PC-9 (cell line): Measurements from ENCODE around the gene IL20RA. TPM values are rescaled to one million over a fixed set of nuclear protein-coding genes. Genes with fewer than 3 reads are reported as not detected.

Experiments used
- BruUV-seq: library from RNA; stranded (reverse); fragments of 400-500 nt; replicated peaks from 2 replicates; lab custom pipeline; 2021; lab: Mats Ljungman, UMichigan
- CTCF ChIA-PET: fragments of 300-600 bp; sonication (Branson Sonifier 250); formaldehyde crosslinking; loops from one replicate; lab custom pipeline; 2022; ENCODE audit warnings: antibody characterized with exemption; lab: Charles Lee
- POLR2A ChIA-PET: fragments of 300-600 bp; sonication (Branson Sonifier 250); formaldehyde crosslinking; loops from one replicate; lab custom pipeline; 2022; ENCODE audit warnings: antibody characterized with exemption; ENCODE audit not compliant: unreplicated experiment; lab: Charles Lee
- DNase-seq, 2 experiments: peaks; one replicate each; pipeline versions ENCODE4 v3.0.0 to v3.0.0-alpha.2; 2015 to 2022; ENCODE audit warnings: mixed read lengths in 1 of 2
- H2AFZ ChIP-seq: fragments of 200-600 bp; sonication (generic); 2 replicates; pipeline ENCODE4 v1.8.1; 2017; ENCODE audit warnings: antibody characterized with exemption
- H3F3A ChIP-seq: fragments of 200-600 bp; sonication (generic); 2 replicates; pipeline ENCODE4 v1.8.1; 2017; ENCODE audit warnings: antibody characterized with exemption, mild to moderate bottlenecking, low read depth; ENCODE audit not compliant: insufficient read depth
- H3K27ac ChIP-seq: fragments of 200-600 bp; sonication (generic); 2 replicates; pipeline ENCODE4 v1.6.1; 2016; ENCODE audit warnings: mixed run types
- H3K27me3 ChIP-seq: fragments of 200-600 bp; sonication (generic); 2 replicates; pipeline ENCODE4 v1.6.1; 2016; ENCODE audit warnings: low read depth, mixed run types; ENCODE audit not compliant: insufficient read depth
- H3K36me3 ChIP-seq: fragments of 200-600 bp; sonication (generic); 2 replicates; pipeline ENCODE4 v1.6.1; 2016; ENCODE audit warnings: low read depth, mixed run types
- H3K4me1 ChIP-seq: fragments of 200-600 bp; sonication (generic); replicated peaks from 2 replicates; pipeline ENCODE4 v1.6.1; 2016; ENCODE audit warnings: mixed run types; ENCODE audit not compliant: insufficient read depth
- H3K4me2 ChIP-seq: fragments of 200-600 bp; sonication (generic); 2 replicates; pipeline ENCODE4 v1.6.1; 2017; ENCODE audit warnings: mixed run types
- H3K4me3 ChIP-seq: fragments of 200-600 bp; sonication (generic); 2 replicates; pipeline ENCODE4 v1.6.1; 2016; ENCODE audit warnings: mixed run types
- H3K79me2 ChIP-seq: fragments of 200-600 bp; sonication (generic); 2 replicates; pipeline ENCODE4 v1.6.1; 2017; ENCODE audit warnings: low read depth, mixed run types
- H3K9me2 ChIP-seq: fragments of 200-600 bp; sonication (generic); 2 replicates; pipeline ENCODE4 v1.8.1; 2017; ENCODE audit warnings: mild to moderate bottlenecking; ENCODE audit not compliant: insufficient read depth
- H3K9me3 ChIP-seq: fragments of 200-600 bp; sonication (generic); 2 replicates; pipeline ENCODE4 v1.8.1; 2016; ENCODE audit warnings: low read depth; ENCODE audit not compliant: insufficient read depth
- H4K20me1 ChIP-seq: fragments of 200-600 bp; sonication (generic); 2 replicates; pipeline ENCODE4 v1.8.1; 2017; ENCODE audit not compliant: insufficient read depth
- EZH2 ChIP-seq: fragments of 200-600 bp; sonication (generic); IDR thresholded peaks from 2 replicates; pipeline ENCODE4 v1.8.0; 2017; ENCODE audit warnings: antibody characterized with exemption, low read depth
- intact Hi-C: fragments of 100-400 bp; cut with micrococcal nuclease; formaldehyde crosslinking; loops from one replicate; pipeline ENCODE4 v1.10.0; 2022; ENCODE audit not compliant: unreplicated experiment
- total RNA-seq: library from RNA; stranded (reverse); gene quantifications from 2 replicates; pipeline ENCODE4 v1.2.3, GENCODE V29; 2021
- TF ChIP-seq, protein P1 (sequence below): fragments of 200-600 bp; sonication (generic); conservative IDR thresholded peaks from 2 replicates; pipeline ENCODE4 v1.6.1; 2017; ENCODE audit warnings: mixed run types, antibody characterized with exemption, mild to moderate bottlenecking, moderate library complexity

IL20RA gene
- total RNA-seq, 1 experiment from 2014 or later, result 2.5 TPM

- Histone ChIP-seq H3K4me1 (peaks cover 19% of the 10 kb centered on the region), H3K4me2 (no peak overlapping the region), H4K20me1 (no peaks in the 10 kb centered on the region), H2AFZ (no peak overlapping the region), H3K9me3 (no peaks in the 10 kb centered on the region), H3F3A (no peaks in the 10 kb centered on the region), H3K27ac (no peak overlapping the region), H3K27me3 (no peaks in the 10 kb centered on the region), H3K36me3 (no peaks in the 10 kb centered on the region), H3K9me2 (0 out of 2 replicates have a peak, but pooled peaks cover 3% of the 10 kb centered on the region), H3K4me3 (no peak overlapping the region), H3K79me2 (no peaks in the 10 kb centered on the region)
- TF ChIP-seq EZH2, result no peak
- TF ChIP-seq, protein P1, sequence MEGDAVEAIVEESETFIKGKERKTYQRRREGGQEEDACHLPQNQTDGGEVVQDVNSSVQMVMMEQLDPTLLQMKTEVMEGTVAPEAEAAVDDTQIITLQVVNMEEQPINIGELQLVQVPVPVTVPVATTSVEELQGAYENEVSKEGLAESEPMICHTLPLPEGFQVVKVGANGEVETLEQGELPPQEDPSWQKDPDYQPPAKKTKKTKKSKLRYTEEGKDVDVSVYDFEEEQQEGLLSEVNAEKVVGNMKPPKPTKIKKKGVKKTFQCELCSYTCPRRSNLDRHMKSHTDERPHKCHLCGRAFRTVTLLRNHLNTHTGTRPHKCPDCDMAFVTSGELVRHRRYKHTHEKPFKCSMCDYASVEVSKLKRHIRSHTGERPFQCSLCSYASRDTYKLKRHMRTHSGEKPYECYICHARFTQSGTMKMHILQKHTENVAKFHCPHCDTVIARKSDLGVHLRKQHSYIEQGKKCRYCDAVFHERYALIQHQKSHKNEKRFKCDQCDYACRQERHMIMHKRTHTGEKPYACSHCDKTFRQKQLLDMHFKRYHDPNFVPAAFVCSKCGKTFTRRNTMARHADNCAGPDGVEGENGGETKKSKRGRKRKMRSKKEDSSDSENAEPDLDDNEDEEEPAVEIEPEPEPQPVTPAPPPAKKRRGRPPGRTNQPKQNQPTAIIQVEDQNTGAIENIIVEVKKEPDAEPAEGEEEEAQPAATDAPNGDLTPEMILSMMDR, result no peak
- no TSS peak for BruUV-seq
- DNase-seq, result peak in 1 of 2 experiments; percentile 56
- intact Hi-C loops, result no loop called here
- POLR2A ChIA-PET, result no interaction called here
- CTCF ChIA-PET, result no interaction called here
Measured at GRCh38 chr6:137056121-137056880, 11.5 kb upstream of the IL20RA start.

DNA sequence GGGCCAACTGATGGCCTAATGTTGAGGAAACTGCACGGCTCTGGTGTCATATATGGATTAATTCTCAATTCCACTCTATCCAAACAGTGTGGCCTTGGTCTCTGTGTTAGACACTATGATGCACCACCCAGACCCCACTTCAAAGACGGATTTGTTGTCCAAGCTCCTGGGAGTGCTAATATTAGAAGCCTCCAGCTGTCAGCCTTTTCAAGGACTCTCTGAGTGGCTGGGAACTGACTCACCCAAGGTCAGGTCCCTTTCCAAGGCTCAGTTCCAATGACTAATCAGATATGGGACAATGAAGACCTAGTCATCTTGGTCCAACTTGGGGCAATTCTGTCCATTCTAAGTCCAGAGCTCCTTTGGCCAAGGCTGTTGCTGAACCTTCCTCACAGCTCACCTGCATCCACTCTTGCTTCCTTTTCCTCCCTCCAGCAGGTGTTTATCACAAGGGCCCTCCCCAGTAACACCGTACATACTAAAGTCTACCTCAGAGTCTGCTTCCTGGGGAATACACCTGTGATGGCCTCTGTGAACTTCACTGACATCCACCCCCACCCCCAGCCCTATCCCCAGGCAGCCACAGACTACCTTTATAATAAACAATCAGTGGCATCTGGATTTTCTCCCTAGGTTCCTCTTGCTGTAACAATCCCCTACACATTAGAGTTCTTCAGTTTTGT, 7.2 kb upstream of the IL20RA start:
- intact Hi-C loops, result no loop called here
- POLR2A ChIA-PET, result no interaction called here
- Histone ChIP-seq H3K9me2 (no peaks in the 10 kb centered on the region), H2AFZ (no peak overlapping the region), H3K4me1 (peaks cover 24% of the 10 kb centered on the region), H3K4me2 (no peak overlapping the region), H3K27ac (no peak overlapping the region), H3K9me3 (0 out of 2 replicates have a peak, but pooled peaks cover 3% of the 10 kb centered on the region), H3F3A (no peaks in the 10 kb centered on the region), H4K20me1 (no peaks in the 10 kb centered on the region), H3K79me2 (no peaks in the 10 kb centered on the region), H3K4me3 (no peak overlapping the region), H3K36me3 (no peaks in the 10 kb centered on the region), H3K27me3 (no peaks in the 10 kb centered on the region)
- BruUV-seq, result no TSS peak
- CTCF ChIA-PET, result no interaction called here
- peak in 1 of 2 experiments; percentile 43 for DNase-seq
- no peak for TF ChIP-seq EZH2
- TF ChIP-seq, protein P1, result no peak

GRCh38 chr6:137049095-137049494, 4.3 kb upstream of the IL20RA start:
- H3F3A ChIP-seq, result peaks cover 7% of the 10 kb centered on the region; the same call in 1 of the 2 replicates
- no peak for TF ChIP-seq EZH2
- TF ChIP-seq, protein P1, result no peak
- H3K4me3 ChIP-seq, result no peak overlapping the region
- 0 out of 2 replicates have a peak, but pooled peaks cover 8% of the 10 kb centered on the region for H3K79me2 ChIP-seq
- H3K9me2 ChIP-seq, result no peaks in the 10 kb centered on the region
- no TSS peak for BruUV-seq
- CTCF ChIA-PET, result no interaction called here
- POLR2A ChIA-PET, result no interaction called here
- peaks cover 36% of the 10 kb centered on the region for H3K4me1 ChIP-seq
- no peaks in the 10 kb centered on the region for H4K20me1 ChIP-seq
- H3K36me3 ChIP-seq, result no peaks in the 10 kb centered on the region
- no peaks in the 10 kb centered on the region for H3K27me3 ChIP-seq
- H2AFZ ChIP-seq, result no peak overlapping the region
- 0 out of 2 replicates have a peak, but pooled peaks cover 3% of the 10 kb centered on the region for H3K9me3 ChIP-seq
- no peak overlapping the region for H3K4me2 ChIP-seq
- intact Hi-C loops, result no loop called here
- no peak overlapping the region for H3K27ac ChIP-seq
- DNase-seq, result no peak
